ENCODE measurements around the gene NFIX.

- TF ChIP-seq CTCF (IDR thresholded peaks at IDR 0.05) (no peak), POLR2A (IDR thresholded peaks at IDR 0.05) (no peak)
Observed at GRCh38 chr19:12987190-12987589, 8.1 kb upstream of the NFIX start.
